CD14-positive monocyte (primary cell): ENCODE data around the gene VGF. TPM values are rescaled to one million over a fixed set of nuclear protein-coding genes. Genes with fewer than 3 reads are reported as not detected.

Experiments used
- DNase-seq, 3 donors: peaks; one replicate each; pipeline ENCODE4 v3.0.0-alpha.2; 2011 to 2022
- H2AFZ ChIP-seq: 2 replicates; pipeline ENCODE4 v1.6.0; 2012; ENCODE audit warnings: mild to moderate bottlenecking, low read depth, low read length, inconsistent platforms; ENCODE audit not compliant: insufficient read depth, poor library complexity, severe bottlenecking
- H3K27ac ChIP-seq, 2 donors: 1 replicate in 1 of 2; 2 replicates in 1 of 2; pipeline ENCODE4 v1.5.1; 2012 to 2013; ENCODE audit warnings: low read length in 2 of 2, control low read depth in 1 of 2, inconsistent platforms in 1 of 2, low read depth in 1 of 2, mild to moderate bottlenecking in 1 of 2
- H3K27me3 ChIP-seq, 2 donors: one replicate each; pipeline versions ENCODE4 v1.6.0 to v1.6.1; 2011 to 2013; ENCODE audit warnings: low read length in 2 of 2; ENCODE audit not compliant: control insufficient read depth in 2 of 2, insufficient read depth in 2 of 2
- H3K36me3 ChIP-seq, 2 donors: replicated peaks in 1 of 2; 1 replicate in 1 of 2; 2 replicates in 1 of 2; pipeline versions ENCODE4 v1.5.1 to v1.6.1; 2012 to 2013; ENCODE audit warnings: low read length in 2 of 2, control low read depth in 1 of 2, inconsistent platforms in 1 of 2, mild to moderate bottlenecking in 1 of 2; ENCODE audit not compliant: insufficient read depth in 2 of 2, control insufficient read depth in 1 of 2
- H3K4me1 ChIP-seq, 2 donors: 1 replicate in 1 of 2; 2 replicates in 1 of 2; pipeline versions ENCODE4 v1.5.1 to v1.6.1; 2012 to 2013; ENCODE audit warnings: low read length in 2 of 2, control low read depth in 1 of 2, inconsistent platforms in 1 of 2, mild to moderate bottlenecking in 1 of 2, moderate library complexity in 1 of 2; ENCODE audit not compliant: insufficient read depth in 2 of 2, control insufficient read depth in 1 of 2
- H3K4me2 ChIP-seq: replicated peaks from 2 replicates; pipeline ENCODE3; 2012; ENCODE audit warnings: low read length, moderate library complexity, mild to moderate bottlenecking; ENCODE audit not compliant: poor library complexity, severe bottlenecking; ENCODE audit errors: extremely low read depth
- H3K4me3 ChIP-seq, 3 experiments: fragments of 200-600 bp in 1 of 3; sonication (generic) in 1 of 3; replicated peaks in 1 of 3; 1 replicate in 2 of 3; 2 replicates in 1 of 3; pipeline ENCODE4 v1.5.1; 2011 to 2013; ENCODE audit warnings: low read length in 3 of 3, mild to moderate bottlenecking in 3 of 3, control low read depth in 2 of 3, low read depth in 2 of 3, inconsistent platforms in 1 of 3, moderate library complexity in 1 of 3
- H3K79me2 ChIP-seq: 2 replicates; pipeline ENCODE4 v1.6.0; 2012; ENCODE audit warnings: mild to moderate bottlenecking, control low read depth, inconsistent platforms, low read length, moderate library complexity; ENCODE audit not compliant: insufficient read depth
- H3K9ac ChIP-seq: 2 replicates; pipeline ENCODE4 v1.6.0; 2017; ENCODE audit warnings: low read length, mild to moderate bottlenecking; ENCODE audit not compliant: insufficient read depth, poor library complexity, severe bottlenecking
- H3K9me3 ChIP-seq, 2 donors: replicated peaks in 1 of 2; 1 replicate in 1 of 2; 2 replicates in 1 of 2; pipeline versions ENCODE4 v1.5.1 to v1.6.1; 2012 to 2013; ENCODE audit warnings: low read length in 2 of 2, control low read depth in 1 of 2; ENCODE audit not compliant: control insufficient read depth in 1 of 2, insufficient read depth in 1 of 2
- H4K20me1 ChIP-seq: 2 replicates; pipeline ENCODE4 v1.6.0; 2012; ENCODE audit warnings: mild to moderate bottlenecking, low read length, control low read depth, moderate library complexity; ENCODE audit not compliant: insufficient read depth
- H3K27ac Mint-ChIP-seq, 7 donors: one replicate each; pipeline ENCODE4 v1.8.0; 2020; ENCODE audit warnings: mild to moderate bottlenecking in 7 of 7, mixed read lengths in 7 of 7, moderate library complexity in 6 of 7, inconsistent platforms in 2 of 7
- H3K27me3 Mint-ChIP-seq, 3 donors: one replicate each; pipeline ENCODE4 v1.8.0; 2021 to 2022; ENCODE audit warnings: low read depth in 3 of 3, mild to moderate bottlenecking in 3 of 3, mixed read lengths in 3 of 3, moderate library complexity in 3 of 3, inconsistent platforms in 1 of 3
- H3K36me3 Mint-ChIP-seq, 2 donors: one replicate each; pipeline ENCODE4 v1.8.0; 2020; ENCODE audit warnings: mixed read lengths in 2 of 2, inconsistent platforms in 1 of 2, mild to moderate bottlenecking in 1 of 2
- H3K4me1 Mint-ChIP-seq: one replicate; pipeline ENCODE4 v1.8.0; 2020; ENCODE audit warnings: mild to moderate bottlenecking, mixed read lengths
- H3K4me3 Mint-ChIP-seq, 2 donors: one replicate each; pipeline ENCODE4 v1.8.0; 2020; ENCODE audit warnings: mild to moderate bottlenecking in 2 of 2, mixed read lengths in 2 of 2, moderate library complexity in 1 of 2
- H3K9me3 Mint-ChIP-seq, 7 donors: one replicate each; pipeline ENCODE4 v1.8.0; 2020 to 2022; ENCODE audit warnings: mixed read lengths in 7 of 7, mild to moderate bottlenecking in 6 of 7, moderate library complexity in 6 of 7, inconsistent platforms in 2 of 7
- CTCF ChIP-seq: fragments of 200-600 bp; IDR thresholded peaks from one replicate; pipeline ENCODE4 v1.8.0; 2022; ENCODE audit warnings: antibody characterized with exemption, mild to moderate bottlenecking
- WGBS: methylation state at CpG from one replicate; pipeline ENCODE4 v1.1.5; 2013; ENCODE audit warnings: missing lambda C conversion rate; ENCODE audit not compliant: insufficient coverage; 5-methylcytosine and 5-hydroxymethylcytosine counted together
- intact Hi-C, 2 donors: fragments of 100-400 bp; cut with micrococcal nuclease; formaldehyde crosslinking; loops; one replicate each; pipeline versions ENCODE4 v1.15.0 to v1.15.1; 2023
- polyA plus RNA-seq, 3 donors: library from polyadenylated mRNA; depleted of rRNA in 1 of 3; unstranded in 2 of 3; stranded (reverse) in 1 of 3; fragments of 300-500 nt in 2 of 3; fragments of >200 nt in 1 of 3; fragmentation: Illumina TruSeq in 2 of 3; gene quantifications; 1 replicate in 2 of 3; 2 replicates in 1 of 3; pipeline ENCODE4 v1.2.3, GENCODE V29; 2012 to 2021

VGF gene
- polyA plus RNA-seq, 3 donors = not detected

GRCh38 chr7:101198476-101198875 is 33.1 kb upstream of the VGF start:
- Histone ChIP-seq H2AFZ (no peak overlapping the region), H3K4me2 (no peak overlapping the region), H4K20me1 (no peaks in the 10 kb centered on the region), H3K27me3 (peaks cover 10 to 46% of the 10 kb centered on the region in 2 donors), H3K4me3 (no peak overlapping the region), H3K9me3 (no peaks in the 10 kb centered on the region), H3K4me1 (peaks cover 18 to 25% of the 10 kb centered on the region in 2 donors), H3K9ac (no peak overlapping the region), H3K36me3 (no peaks in the 10 kb centered on the region), H3K79me2 (no peaks in the 10 kb centered on the region), H3K27ac (no peak overlapping the region)
- H3K4me1 Mint-ChIP-seq = peaks cover 20% of the 10 kb centered on the region
- peaks cover 0 to 7% of the 10 kb centered on the region in 2 donors for H3K36me3 Mint-ChIP-seq
- WGBS = 81% methylated on average over 10 of the region's 14 CpGs
- peaks cover 52 to 62% (median 53%) of the 10 kb centered on the region in 3 donors for H3K27me3 Mint-ChIP-seq
- TF ChIP-seq CTCF = no peak
- intact Hi-C loops = no loop called here
- H3K9me3 Mint-ChIP-seq = peaks cover 0 to 13% (median 7%) of the 10 kb centered on the region in 7 donors
- no peak for DNase-seq
- no peak overlapping the region for H3K27ac Mint-ChIP-seq
- H3K4me3 Mint-ChIP-seq = peak overlapping the region in 1 of 2 donors; percentile 24

- TF ChIP-seq CTCF = no peak
- WGBS = 79% methylated on average over 13 of the region's 21 CpGs
- H3K4me1 ChIP-seq = peaks cover 14 to 20% of the 10 kb centered on the region in 2 donors
- Mint-ChIP-seq H3K9me3 (peaks cover 0 to 13% (median 7%) of the 10 kb centered on the region in 7 donors), H3K36me3 (peaks cover 0 to 6% of the 10 kb centered on the region in 2 donors), H3K4me1 (peaks cover 15% of the 10 kb centered on the region), H3K4me3 (no peak overlapping the region), H3K27ac (no peak overlapping the region), H3K27me3 (peaks cover 50 to 60% (median 53%) of the 10 kb centered on the region in 3 donors)
- no peak overlapping the region for H3K9ac ChIP-seq
- no peaks in the 10 kb centered on the region for H4K20me1 ChIP-seq
- no peak overlapping the region for H3K27ac ChIP-seq
- intact Hi-C loops = no loop called here
- H3K4me2 ChIP-seq = no peak overlapping the region
- no peaks in the 10 kb centered on the region for H3K36me3 ChIP-seq
- no peak overlapping the region for H3K4me3 ChIP-seq
- no peak for DNase-seq
- H2AFZ ChIP-seq = no peak overlapping the region
- no peaks in the 10 kb centered on the region for H3K9me3 ChIP-seq
- peaks cover 10 to 41% of the 10 kb centered on the region in 2 donors for H3K27me3 ChIP-seq
- no peaks in the 10 kb centered on the region for H3K79me2 ChIP-seq
Measured at GRCh38 chr7:101197991-101198390, 32.6 kb upstream of the VGF start.
